GM21825 (cell line): ENCODE data around the gene TIAM2.
"Not testable (repeated sequence)": the region's sequence is repeated elsewhere in the genome, so short reads cannot be mapped to it uniquely, and the experiment has no call there.

Experiments used
- ATAC-seq: cut with Tn5 transposase; IDR thresholded peaks from one replicate; pipeline ENCODE4 v1.9.1; 2021; ENCODE audit warnings: mild to moderate bottlenecking, moderate library complexity; ENCODE audit not compliant: unreplicated experiment

Gene TIAM2

DNA sequence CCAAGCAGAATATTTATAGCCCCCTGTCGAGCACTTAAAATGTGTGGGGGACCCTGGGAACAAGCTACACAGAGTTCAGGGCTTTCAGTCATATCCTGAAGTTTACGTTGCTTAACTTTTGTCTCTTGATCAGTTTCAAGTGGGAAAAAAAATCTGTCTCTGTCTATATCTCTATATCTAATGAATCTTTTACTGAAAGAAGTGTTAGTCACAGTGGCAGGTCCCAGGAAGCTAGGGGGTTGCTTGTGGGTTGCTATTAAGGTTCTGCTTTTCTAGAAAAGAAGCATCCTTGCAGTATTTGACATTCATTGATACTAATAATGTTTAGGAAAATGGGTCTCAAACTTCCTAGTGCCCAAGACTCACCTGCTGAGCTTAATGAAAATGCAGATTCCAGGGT lies 192.0 kb downstream of the TIAM2 start:
- ATAC-seq = no peak

DNA sequence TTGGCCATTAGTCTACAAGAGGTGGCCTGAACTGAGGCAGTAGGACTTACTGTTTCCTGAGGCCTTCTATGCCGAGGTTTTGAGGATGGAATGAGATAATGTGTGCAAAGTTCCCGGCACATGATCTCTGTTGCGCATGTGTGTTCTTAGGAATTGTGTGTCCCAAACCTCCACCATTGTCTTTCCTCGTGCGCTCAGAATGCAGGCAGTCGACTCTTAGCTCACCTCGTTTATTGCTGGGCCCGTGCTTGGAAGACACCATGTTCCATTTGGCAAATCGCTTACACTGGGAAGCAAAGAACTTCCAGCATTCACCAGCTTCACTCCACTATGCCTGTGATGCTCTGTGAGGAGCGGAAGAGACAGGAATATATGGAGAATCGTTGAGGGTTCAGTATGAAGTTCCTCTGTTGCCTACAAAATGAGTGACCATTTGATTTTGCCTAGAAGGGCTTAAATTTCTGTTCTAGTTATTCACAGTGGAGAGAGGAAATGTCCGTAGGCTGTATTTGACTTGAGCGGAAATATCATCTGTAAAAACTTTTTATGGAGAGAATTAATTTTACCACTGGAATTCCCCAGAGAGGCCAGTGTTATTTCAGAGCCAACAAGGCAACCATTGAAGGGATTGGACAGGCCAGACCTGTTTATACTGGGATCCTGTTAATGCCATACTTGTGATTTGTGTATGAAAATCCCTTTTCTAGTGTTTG lies 193.0 kb downstream of the TIAM2 start:
- ATAC-seq = no peak

DNA sequence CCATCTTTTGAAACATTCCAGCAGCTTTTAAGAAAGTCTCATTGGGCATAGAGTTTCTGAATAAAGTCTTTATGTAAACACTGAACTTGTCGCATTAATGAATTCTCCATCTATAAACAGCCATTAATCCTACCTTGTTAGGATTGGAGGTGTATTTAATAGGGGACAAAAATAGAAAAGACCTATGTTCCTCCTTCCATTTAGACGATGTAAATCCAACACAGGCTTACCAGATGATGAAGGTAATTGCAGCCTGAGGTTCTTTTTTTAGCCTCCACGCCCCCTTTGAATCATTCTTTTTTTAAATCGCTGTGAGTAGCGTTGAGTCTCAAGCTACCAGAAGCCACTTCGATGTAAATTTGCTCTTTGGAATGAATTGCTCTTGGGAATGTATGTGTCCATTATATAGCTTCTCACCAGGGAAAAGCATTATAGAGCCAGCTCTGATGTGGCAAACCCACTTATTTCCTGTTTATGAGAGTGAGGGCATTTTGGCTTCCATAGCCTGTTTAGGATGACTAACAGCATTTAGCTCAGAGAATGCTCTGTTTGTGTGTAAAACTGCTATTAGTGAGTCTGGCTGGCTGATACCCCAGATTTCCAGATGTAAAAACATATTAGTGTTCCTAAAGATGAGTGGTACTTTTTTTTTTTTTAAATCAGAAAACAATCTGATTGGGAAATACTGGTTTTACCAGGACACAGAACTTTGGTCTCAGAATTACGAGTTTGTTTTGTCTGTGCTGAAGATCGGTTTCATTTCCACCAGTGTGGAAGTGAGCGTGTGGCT lies 193.8 kb downstream of the TIAM2 start:
- ATAC-seq = no peak

DNA sequence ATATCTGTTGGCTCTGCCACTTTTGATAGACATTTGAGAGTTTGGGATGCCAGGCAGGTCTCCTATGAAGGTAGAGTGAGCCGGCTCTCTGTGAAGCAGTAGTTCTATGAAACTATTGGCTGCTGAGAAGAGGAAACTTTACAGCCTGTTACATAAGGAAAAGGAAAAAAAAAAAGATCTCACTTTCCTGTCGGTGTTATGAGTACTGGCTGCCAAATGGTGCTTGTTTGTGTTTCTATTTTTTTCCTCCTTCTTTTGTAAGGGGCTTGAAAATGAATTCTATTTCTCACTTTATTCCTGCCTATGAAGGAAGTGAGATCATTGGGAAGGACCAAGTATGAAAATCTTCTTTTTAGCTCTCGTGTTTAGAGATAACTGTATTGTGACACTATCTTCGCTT lies 195.6 kb downstream of the TIAM2 start:
- ATAC-seq = no peak

DNA sequence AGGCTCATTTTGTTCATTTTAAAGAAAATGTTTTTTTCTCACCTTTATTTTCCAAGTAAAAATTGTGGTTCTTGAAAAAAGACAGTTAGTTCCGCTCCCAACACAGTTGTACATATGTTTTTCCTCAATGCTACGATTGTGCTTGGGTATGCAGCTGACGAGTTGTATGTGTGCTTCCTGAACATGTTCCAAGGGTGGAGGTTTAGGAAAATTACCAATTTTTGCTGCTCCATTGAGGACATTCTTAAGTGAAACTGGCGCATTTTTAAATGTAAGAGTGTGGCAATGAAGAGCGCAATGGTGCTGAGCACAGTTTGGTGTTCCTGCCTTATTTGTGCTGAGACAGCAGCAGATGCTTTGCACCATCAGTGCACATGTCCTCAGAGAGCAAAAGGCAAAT lies 198.4 kb downstream of the TIAM2 start:
- no peak for ATAC-seq

DNA sequence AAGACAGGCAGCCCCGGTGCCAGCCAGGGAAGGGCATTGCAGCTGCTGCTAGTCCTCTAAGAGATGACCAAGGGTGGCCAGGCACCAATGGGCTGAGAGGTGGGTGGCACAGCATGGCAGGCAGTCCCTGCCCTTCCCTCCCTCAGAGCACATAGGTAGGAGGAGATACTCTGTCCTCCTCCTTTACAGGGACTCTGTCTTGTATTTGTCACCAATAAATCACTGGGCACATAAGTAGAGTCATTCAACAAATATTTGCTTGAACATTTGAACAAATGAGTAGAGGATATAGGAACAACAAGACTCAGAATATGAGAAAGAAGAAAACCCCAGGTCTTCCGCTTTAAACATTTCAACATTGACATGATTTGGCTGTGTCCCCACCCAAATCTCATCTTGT lies 199.3 kb downstream of the TIAM2 start:
- ATAC-seq = no peak

DNA sequence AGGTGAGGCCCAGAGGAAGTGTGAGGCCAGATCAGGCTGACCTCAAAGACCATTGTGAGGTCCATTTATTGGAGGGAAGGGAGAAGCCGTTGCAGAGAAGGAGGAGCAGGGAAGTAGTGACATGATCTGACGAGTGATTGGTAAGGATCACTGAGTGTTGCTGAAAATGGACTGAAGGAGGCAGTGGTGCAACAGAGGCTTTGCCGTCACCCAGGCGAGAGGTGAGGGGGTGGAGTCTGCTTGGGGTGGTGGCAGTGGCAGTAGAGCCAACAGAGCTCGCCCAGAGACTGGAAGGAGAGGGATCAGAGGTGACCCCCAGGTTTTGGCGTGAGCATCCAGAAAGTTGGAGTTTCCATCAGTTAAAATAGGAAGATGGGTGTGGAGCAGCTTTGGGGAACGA lies 200.8 kb downstream of the TIAM2 start:
- no peak for ATAC-seq

DNA sequence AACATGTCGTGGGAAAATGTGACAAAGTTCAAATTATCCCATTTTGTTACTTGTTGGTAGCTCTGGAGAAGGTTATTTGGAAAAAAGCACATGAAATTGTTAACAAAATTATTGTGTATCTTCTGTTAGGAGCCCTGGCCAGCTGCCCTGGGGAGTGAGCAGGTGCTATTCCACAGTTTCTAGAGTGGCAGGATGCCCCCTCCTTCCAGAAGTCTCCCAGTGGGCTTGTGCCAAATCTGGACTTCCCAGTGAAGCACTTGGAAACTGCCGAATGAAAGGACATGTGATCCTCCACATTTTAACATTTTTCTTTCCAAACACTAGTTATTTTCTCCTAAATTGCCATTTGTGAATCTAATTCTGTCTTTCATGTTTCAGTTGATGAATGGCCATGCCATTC lies 201.8 kb downstream of the TIAM2 start:
- ATAC-seq = no peak

DNA sequence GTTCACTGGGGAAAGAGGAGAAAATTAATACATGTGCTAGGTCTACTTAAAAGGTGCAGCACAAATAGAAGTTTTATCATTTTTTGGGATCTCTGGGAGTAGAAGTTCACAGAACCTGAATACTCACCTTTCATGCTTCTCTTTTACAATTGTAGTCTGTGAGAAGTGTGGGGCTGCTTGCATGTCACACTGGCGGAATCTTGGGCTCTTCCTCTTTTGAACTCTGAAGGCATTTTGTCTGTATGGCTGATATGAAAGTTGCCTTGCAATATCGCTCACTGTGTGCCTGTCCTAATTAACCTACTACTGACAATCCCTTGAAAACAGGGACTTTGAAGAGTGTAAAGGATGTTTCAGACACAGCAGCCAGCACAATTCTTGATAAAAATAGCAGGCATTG lies 202.8 kb downstream of the TIAM2 start:
- no peak for ATAC-seq

DNA sequence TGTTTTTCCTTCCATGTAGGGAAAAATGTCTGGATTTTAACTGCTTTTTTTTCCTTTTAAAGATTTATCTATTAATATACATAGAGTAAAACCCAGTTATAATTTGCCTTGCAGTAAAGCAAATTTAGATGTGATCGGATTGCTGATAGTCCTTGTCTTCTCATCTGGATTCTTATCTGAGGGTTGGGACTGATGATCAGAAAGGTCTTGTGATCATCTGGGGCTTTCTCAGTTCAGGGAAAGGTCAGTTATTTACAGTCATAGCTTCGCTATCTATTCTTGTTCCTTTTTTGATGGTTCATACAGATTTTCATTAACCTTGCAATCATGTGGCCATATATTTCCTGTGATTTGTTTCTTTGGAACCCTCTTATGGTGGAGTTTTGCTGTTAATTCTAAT lies 204.9 kb downstream of the TIAM2 start:
- peak; percentile 59 for ATAC-seq

DNA sequence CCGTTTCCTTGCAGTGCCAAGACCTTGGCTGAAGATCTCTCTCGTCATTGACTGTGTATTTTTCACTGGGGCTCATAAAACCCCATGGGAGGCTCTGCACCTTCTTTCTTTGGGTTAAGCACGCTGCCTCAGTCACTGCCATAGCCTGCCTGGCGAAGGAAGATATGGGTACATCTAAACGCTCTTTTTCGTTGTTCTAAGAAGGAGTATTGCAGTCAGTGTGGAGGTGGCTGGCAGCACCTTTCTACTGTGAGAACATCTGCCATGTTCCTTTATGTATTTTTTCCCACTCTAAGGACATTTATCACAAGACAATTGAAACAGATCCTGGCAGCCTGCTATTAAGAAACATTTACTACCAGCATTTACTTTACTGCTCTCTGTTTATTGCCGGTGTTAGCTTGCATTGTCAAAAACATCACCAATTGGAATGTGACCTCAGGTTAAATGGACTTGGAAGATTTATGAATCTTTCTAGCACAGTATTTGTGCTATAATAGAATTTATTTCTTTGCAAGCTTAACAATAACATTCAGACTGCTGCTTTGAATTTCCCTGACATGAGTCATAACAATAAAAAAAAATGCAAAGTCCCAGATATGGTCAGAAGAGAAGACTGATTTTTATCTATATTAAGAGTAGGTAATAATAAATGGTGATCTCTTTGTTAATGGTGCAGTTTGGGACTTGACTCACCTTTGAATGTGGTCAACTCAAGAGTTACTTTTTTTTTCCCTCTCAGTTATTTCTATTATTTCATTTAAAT lies 206.5 kb downstream of the TIAM2 start:
- no peak for ATAC-seq

DNA sequence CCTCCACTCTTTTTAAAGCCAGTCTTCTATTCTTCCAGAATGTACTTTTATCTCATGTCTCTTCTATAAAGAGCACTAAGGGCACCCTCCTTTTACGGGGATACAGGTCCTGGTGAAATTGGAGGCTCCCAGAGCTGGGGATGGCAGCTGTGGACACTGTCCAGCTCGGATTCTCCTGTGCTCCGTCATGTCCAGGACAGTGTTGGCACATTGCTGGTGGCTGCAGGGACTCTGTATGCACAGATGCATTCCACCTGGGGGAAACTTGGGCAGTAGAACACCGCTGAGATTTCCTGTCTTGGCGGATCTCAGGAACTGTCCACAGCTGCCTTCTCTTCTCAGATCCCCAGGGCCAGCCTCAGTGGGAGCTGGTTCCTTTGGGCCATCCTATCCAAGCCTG lies 212.1 kb downstream of the TIAM2 start:
- ATAC-seq = no peak

DNA sequence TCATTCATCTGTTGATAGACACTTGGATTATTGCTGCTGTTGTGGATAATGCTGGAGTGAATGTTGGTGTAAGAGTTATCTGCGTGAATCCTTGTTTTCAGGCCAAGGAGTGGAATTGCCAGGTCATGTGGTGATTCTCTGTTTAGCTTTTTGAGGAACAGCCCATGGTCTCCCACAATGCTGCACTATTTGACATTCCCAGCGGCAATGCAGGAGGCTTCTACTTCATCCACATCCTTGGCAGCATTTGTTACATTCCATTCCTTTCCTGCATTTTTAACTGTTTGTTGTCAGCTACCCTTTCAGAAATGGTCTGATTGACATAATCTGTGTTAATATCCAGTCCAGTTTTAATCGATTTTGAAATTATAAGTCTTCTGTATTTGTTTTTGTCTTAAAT lies 217.0 kb downstream of the TIAM2 start:
- ATAC-seq = no peak

DNA sequence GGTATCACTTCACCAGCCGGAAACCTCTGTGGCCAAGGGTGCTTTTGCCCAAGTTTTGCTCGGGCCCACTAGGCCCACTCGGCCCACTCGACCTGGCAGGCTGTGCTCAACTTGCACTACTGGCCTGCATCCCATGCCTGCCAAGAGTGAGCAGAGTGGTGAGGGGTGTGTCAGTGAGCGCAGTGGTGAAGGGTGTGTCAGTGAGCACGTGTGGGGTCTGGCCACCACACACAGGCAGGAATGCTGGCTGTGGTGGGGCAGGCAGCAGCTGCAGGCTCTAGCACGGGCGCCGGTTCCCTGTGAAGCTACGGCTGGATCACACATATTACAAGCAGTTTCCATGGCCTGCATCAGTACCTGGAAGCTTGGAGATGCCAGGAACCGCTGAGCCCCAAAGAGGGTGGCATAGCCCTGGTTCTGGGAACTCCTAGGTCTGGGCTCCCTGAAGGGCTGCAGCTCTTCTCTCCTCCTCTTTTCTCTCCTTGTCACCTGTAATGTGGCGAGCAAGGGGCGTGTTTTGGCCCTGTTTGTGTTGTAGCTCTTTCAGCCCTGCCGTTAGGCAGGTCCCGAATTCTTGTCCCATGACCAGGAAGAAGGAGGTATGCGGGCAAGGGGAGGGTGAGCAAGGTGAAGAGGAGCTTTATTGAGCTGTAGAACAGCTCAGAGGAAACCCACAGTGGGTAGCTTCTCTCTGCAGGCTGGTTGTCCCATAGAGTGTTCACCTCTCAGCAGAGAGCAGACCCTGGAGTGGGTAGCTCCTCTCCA lies 217.7 kb downstream of the TIAM2 start:
- ATAC-seq = no peak

DNA sequence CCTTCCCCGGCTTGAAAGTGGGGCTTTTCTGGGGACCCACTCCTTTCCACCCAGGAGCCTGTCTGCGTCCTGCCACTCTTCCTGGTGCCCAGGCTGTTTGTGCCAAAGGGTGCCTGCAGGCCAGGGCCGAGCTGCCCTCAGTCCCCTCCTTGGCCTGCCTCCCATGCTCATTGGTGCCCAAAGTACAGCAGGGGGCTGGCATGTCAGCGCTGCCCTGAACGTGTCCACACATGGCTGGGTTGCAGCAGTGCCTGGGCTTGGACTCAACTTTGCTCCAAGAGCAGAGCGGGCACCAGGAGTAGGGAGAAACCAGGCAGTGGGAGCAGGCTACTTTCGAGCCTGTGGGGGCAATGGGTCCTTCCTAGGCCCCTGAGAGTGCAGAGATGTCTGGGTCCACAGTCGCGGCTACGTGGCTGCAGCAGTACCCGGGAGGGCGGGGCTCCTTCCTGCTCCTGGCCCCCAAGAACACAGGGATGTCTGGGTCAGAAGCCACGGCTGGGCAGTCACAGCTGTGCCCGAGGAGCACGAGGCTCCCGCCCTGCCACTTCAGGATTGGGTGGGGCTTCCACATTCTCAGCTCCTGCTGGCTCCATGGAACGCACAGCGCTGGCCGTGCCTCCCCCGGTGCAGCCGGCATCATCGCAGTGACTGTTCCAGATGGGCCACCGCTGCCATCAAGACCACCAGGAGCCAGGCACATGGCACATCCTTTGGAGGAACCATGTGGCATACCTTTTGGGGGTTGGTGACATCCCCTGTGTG lies 218.7 kb downstream of the TIAM2 start:
- no peak for ATAC-seq

DNA sequence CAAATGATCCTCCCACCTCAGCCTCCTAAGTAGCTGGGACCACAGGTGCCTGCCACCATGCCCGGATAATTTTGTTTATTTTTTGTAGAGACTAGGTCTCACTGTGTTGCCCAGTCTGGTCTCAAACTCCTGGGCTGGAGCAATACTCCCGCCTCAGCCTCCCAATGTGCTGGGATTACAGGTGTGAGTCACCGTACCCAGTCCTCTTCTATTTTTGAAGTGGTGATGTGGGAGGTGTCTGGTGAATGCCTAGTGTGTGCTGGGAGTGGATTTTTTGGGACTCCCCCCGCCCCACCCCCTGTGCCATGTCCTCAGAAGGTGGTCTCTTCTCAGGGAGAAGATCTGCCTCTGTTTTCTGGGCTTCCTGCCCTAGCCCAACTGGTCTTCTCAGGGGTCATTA lies 220.8 kb downstream of the TIAM2 start:
- ATAC-seq = no peak

DNA sequence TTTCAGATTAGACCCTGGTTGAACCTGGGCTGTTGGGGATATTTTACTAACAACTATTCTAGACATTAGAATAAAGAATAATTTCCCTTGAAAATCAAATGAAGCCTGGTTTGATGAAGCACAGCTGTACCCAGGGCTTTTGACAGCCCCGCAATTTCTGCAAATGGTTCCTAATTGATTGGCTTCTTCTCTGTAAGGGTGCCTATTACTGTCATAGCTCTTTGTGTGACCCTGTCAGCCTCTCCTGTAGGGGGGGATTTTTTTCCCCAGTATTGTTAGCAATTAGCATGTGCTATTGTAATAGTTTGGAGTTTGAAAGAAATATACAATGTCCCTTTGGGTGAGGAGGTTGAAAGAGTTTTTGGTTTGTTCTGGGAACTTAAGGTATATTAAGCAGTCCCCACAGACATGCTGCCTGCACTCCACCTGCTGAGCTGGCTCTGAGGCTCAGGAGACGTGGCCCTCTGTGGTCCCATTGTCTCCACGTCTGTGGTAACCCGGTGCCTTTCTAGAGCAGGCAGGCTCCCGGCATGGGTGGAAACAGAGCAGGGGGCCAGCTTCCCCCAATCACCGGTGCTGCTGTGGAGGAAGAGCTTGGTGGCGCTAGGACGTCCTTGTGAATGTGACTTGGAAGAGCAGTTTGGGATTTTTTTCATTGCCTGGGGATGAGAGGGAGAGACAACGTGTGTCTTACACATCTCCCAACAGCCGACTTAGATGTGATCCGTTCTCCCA lies 221.4 kb downstream of the TIAM2 start:
- ATAC-seq = no peak

DNA sequence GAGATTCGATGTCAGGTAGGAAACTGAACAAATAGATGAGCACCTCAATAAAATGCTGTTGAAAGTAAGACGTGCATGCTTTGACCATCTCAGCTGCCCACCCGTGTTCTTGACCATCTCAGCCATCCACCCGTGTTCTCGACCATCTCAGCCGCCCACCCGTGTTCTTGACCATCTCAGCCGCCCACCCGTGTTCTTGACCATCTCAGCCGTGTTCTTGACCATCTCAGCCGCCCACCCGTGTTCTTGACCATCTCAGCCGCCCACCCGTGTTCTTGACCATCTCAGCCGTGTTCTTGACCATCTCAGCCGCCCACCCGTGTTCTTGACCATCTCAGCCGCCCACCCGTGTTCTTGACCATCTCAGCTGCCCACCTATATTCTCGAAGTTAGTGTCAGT lies 223.6 kb downstream of the TIAM2 start:
- not testable (repeated sequence) for ATAC-seq

DNA sequence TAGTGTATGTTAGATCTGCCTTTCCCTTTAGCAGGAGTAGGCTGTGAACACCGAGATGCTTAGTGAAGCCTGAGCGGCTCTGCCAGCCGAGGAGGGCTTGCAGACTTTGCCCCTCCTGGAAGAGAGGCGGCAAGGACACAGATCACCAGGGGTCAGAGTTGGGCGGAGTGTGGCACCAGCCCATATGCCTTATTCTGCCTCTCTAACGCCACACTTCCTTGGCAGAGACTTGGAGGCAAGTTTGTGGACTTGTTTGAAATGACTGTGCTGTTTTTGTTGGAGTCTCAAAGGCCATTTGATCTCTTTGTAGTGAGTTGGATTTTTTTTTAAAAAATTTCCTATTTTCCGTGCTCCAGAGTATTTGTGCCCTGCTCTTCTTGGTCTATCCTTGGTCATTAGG lies 224.2 kb downstream of the TIAM2 start:
- ATAC-seq = no peak

DNA sequence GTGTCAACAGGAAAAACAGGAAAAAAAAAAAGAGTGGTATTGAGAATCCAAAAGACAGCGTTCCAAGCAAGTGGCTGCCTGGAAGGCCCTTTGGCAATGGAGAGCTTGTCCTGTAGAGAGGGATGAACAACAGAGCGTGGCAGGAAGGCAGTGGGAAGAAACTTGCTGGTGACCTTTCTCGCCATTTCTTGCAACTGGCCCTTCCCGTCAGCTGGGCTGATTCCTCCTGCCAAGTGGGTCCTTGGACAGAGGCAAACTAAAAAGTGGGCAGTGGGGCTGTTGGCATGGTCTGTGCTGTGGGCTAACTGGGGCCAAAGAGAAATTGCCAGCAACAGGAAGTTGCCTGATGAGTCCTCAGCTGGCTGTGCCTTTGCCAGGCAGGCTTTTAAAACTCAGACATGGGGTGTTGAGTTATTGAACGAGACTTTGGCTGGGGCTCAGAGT lies 224.8 kb downstream of the TIAM2 start:
- ATAC-seq = no peak
